Activated CD4-positive, alpha-beta T cell treated with anti-CD3 and anti-CD28 coated beads for 4 hours (primary cell): ENCODE data around the gene VPS37B.
"Not testable (repeated sequence)": the region's sequence is repeated elsewhere in the genome, so short reads cannot be mapped to it uniquely, and the experiment has no call there.

Source experiments
- DNase-seq, 2 donors: peaks; one replicate each; pipeline ENCODE4 v3.0.0-alpha.2; 2020

Gene VPS37B

GRCh38 chr12:122880668-122881067, 15.3 kb downstream of the VPS37B start:
- DNase-seq, result no peak

- no peak for DNase-seq
These were observed 15.7 kb downstream of the VPS37B start for GRCh38 chr12:122880155-122880667.

- no peak for DNase-seq
These were observed 16.9 kb downstream of the VPS37B start for GRCh38 chr12:122878780-122879612.

GRCh38 chr12:122876731-122877130, 19.2 kb downstream of the VPS37B start:
- DNase-seq, result no peak

- DNase-seq, result not testable (repeated sequence)
These were observed 19.6 kb downstream of the VPS37B start for GRCh38 chr12:122876281-122876680.

DNA sequence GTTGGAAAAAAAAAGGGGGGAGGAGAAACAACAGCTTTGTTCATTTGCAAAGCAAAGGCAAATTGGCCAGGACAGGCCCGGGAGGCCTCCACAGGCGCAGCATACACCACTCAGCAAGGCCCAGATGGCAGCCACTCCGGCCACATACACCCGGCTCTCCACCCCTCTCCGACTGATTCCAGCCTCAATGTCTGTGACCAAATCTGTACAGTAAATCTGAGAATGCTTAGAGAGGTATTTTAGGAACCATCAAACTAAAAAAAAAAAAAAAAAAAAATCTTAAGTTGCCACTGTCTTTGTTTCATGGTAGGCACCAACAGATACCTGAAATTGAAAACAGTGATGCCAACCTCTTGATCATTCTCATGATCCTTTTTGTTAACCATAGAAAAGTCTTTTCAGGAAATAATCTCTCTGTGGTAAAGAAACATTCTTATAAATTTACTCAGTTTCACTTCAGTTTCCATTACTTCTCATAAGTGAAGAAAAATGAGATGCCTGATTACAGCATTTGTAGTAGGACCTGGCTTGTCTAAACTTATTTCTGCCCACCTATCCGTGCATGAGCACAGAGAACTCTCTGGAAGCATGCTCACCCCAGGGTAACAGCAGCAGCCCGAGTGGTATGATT, 20.2 kb downstream of the VPS37B start:
- no peak for DNase-seq

DNA sequence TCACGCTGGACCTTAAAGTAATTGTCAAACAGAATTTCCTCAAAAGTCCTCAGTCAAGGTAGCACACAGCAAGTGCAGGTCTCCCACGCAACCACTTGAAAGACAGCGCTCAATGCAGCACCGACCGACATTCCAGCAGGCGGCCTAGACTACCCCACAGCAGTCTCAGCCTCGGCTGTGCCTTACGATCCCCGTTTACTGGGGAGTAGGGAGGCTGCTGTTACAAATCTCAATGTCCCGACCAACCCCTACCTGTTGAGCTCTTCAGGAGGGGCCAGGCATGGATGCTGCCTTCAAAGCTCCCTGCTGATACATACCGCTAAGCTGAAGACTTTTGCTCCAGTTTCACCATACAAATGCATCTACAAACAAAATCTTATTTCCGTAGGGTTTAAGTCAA, 21.8 kb downstream of the VPS37B start:
- DNase-seq, result peak; percentile 47 to 59

- DNase-seq, result no peak
These were observed 22.4 kb downstream of the VPS37B start for GRCh38 chr12:122873540-122873939.

- DNase-seq, result no peak
These were observed 23.0 kb downstream of the VPS37B start for GRCh38 chr12:122872815-122873361.

DNA sequence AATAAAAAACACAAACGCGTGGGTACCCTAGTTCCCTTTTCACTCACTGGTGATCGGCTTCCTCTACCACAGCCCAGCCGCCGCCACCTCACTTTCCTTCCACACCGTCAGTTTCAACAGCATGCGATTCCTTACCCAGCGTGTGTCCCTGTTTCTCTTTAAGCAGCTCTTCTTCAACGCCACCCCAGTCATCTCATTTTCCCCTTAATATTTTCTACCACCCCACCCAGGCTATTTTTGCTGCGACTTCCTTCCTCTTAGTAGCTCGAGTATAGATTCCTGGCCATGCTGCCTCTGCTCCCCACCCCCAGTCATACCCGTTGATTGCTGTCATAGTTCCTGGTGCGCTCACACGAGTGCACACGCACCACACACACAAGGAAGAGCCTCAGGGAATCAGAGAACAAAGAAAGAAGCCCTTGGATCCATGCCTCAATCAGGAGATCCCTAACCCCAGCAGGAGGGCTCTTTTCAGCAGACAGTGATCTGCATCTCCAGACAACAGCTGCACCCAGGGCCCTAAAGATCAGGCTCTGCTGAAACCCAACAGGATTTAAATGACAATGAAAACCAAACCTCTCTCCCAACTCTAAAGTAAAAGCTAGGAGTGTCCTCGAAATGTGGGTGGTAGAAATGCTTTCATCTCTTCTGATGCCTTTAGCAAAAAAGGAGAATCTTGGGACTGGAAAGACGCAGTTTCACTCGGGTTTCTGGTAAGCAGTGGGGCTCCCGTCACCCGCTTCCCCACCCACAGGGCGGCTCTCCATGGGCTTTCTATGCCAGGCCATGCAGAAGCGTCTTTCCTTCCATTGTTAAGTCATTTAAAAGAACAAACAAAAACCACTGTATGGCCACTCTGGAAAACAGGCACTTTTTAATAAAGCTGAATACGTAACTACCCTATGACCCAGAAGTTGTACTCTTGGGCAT, 23.8 kb downstream of the VPS37B start:
- peak in 1 of 2 donors; percentile 39 for DNase-seq

- no peak for DNase-seq
These were observed 24.9 kb downstream of the VPS37B start for GRCh38 chr12:122870867-122871664.

DNA sequence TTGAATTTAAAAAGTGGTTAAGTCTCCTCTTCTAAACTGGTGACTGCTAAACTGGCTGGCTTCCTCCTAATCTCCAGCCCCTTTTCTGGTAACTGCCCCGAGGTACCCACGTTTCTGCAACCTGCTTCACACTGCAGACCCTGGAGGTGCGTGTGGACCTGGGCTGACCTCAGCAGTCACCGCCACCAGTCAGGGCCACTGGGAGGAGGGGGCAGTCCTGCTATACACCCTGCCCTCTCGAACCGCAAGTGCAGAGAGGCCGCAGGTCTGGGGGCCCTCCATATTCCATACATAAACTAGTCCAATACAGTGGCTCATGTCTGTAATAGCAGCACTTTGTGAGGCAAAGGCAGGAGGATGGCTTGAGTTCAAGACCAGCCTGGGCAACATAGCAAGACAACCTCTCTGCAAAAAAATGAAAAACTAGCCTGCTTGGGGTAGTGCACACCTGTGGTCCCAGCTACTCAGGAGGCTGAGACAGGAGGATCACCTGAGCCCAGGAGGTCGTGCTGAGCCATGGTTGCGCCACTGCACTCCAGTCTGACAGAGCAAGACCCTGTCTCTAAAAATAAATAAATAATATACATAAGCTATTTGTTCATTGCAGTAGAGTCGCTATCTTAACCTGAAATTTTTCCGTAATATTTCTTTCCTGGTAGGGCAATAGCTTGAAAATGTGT, 25.6 kb downstream of the VPS37B start:
- no peak for DNase-seq

DNA sequence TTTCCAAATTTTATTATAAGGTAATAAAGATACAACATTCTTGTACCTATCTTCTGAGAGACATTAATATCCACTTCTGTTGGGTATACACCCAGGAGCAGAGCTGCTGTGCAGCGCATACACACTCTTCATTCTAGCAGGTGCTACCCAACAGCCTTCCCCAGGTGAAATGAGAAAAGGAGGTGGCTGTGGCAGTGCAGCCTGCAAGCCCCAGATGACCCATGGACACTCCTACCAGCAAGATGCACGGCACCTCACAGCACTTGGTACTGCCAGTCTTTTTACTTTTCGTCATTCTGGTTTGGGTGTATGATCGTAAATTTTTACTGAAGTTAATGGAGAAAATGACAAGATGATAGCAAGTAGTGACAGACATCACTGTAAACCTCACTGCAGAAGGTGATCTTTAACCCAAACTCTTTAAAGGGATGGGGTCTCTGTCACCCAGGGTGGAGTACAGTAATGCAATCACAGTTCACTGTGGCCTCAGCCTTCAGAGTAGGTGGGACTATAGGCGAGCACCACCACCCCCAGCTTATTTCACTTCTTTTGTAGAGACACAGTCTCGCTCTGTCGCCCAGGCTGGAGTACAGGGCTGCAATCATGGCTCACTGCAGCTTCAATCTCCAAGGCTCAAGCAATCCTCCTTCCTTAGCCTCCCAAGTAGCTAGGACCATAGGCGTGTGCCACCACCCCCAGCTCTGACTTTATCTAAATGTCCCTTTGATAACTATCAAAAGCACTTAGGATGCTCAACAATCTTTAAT, 26.5 kb downstream of the VPS37B start:
- no peak for DNase-seq

GRCh38 chr12:122868471-122869177, 27.3 kb downstream of the VPS37B start:
- DNase-seq, result no peak

GRCh38 chr12:122867691-122868461, 28.0 kb downstream of the VPS37B start:
- DNase-seq, result no peak

- no peak for DNase-seq
These were observed 28.8 kb downstream of the VPS37B start for GRCh38 chr12:122866950-122867607.

GRCh38 chr12:122866379-122866778, 29.5 kb downstream of the VPS37B start:
- DNase-seq, result no peak
